GM21529 (cell line): ENCODE data around the gene TRIM34.
"Not testable (repeated sequence)": the region's sequence is repeated elsewhere in the genome, so short reads cannot be mapped to it uniquely, and the experiment has no call there.

ENCODE experiments used
- ATAC-seq: cut with Tn5 transposase; IDR thresholded peaks from one replicate; pipeline ENCODE4 v1.9.1; 2021; ENCODE audit not compliant: unreplicated experiment

The TRIM34 gene

GRCh38 chr11:5620651-5621521 is 3.9 kb upstream of the TRIM34 start:
- no peak for ATAC-seq

GRCh38 chr11:5621580-5621979 is 3.2 kb upstream of the TRIM34 start:
- ATAC-seq = no peak

- ATAC-seq = no peak
Measured at GRCh38 chr11:5622802-5623201, 2.0 kb upstream of the TRIM34 start.

- ATAC-seq = no peak
Measured at GRCh38 chr11:5625281-5625680, 480 bp downstream of the TRIM34 start.

- no peak for ATAC-seq
Measured at GRCh38 chr11:5626196-5626595, 1.4 kb downstream of the TRIM34 start.

GRCh38 chr11:5631417-5631816 is 6.6 kb downstream of the TRIM34 start:
- peak; percentile 26 for ATAC-seq

GRCh38 chr11:5631969-5632635 is 7.3 kb downstream of the TRIM34 start:
- peak; percentile 95 for ATAC-seq

- no peak for ATAC-seq
Measured at GRCh38 chr11:5639953-5640352, 15.2 kb downstream of the TRIM34 start.

GRCh38 chr11:5643585-5643984 is 18.8 kb downstream of the TRIM34 start:
- no peak for ATAC-seq

GRCh38 chr11:5646139-5646538 is 21.3 kb downstream of the TRIM34 start:
- no peak for ATAC-seq

- ATAC-seq = no peak
Measured at GRCh38 chr11:5655474-5655873, 30.7 kb downstream of the TRIM34 start.

GRCh38 chr11:5656956-5657355 is 32.2 kb downstream of the TRIM34 start:
- not testable (repeated sequence) for ATAC-seq

GRCh38 chr11:5658318-5658717 is 33.5 kb downstream of the TRIM34 start:
- no peak for ATAC-seq

- no peak for ATAC-seq
Measured at GRCh38 chr11:5663511-5663910, 38.7 kb downstream of the TRIM34 start.

- ATAC-seq = no peak
Measured at GRCh38 chr11:5665051-5665570, 40.3 kb downstream of the TRIM34 start.

GRCh38 chr11:5665746-5666401 is 41.1 kb downstream of the TRIM34 start:
- ATAC-seq = no peak

- ATAC-seq = no peak
Measured at GRCh38 chr11:5666402-5666793, 41.6 kb downstream of the TRIM34 start.

- no peak for ATAC-seq
Measured at GRCh38 chr11:5671831-5672230, 47.0 kb downstream of the TRIM34 start.

GRCh38 chr11:5674391-5674790 is 49.6 kb downstream of the TRIM34 start:
- ATAC-seq = no peak

- ATAC-seq = no peak
Measured at GRCh38 chr11:5679811-5680210, 55.0 kb downstream of the TRIM34 start.

GRCh38 chr11:5682890-5683441 is 58.2 kb downstream of the TRIM34 start:
- not testable (repeated sequence) for ATAC-seq
